ENCODE results near the gene ACAP3.

DNA sequence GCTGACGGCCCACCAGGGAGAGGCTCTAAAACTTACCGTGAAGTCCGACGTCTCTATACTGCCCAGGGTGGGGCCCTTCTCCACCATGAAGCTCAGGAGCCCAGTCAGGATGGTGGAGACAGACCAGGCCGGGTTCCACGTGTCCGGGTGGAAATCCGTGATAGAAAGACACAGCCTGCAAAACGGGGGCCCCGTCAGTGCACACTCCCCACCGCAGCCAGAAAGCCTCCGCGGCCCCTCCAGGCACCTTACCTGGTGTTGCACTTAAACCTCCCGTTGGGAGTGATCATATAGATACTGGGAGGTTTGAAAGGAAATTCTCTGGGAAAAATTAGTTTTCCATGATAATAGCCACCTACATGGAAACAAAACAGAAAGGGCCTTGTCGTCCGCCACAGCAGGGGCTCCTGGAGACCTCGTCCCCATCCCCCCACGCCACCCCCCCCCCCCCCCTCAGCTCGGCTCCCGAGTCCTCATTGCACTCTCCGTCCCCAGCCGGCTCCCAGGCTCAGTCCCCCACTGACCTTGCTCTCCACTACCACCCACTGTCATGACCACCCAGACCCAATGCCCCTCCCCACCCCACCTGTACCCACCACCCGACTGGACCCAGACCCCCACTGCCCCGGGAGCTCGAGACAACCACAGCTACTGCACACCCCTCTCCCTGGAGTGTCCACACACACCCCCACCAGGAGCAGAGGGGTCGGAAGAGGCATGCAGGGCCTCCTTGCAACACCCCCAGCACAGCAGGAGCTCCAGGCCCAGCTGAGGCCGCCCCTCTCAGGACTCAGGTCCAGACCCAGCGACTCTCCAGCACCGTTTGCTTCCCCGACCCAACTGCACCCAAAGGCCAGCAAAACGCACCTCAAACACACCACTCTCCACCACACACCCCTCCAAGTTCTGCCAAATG lies 50.5 kb downstream of the ACAP3 start:
- TF ChIP-seq, protein P1, sequence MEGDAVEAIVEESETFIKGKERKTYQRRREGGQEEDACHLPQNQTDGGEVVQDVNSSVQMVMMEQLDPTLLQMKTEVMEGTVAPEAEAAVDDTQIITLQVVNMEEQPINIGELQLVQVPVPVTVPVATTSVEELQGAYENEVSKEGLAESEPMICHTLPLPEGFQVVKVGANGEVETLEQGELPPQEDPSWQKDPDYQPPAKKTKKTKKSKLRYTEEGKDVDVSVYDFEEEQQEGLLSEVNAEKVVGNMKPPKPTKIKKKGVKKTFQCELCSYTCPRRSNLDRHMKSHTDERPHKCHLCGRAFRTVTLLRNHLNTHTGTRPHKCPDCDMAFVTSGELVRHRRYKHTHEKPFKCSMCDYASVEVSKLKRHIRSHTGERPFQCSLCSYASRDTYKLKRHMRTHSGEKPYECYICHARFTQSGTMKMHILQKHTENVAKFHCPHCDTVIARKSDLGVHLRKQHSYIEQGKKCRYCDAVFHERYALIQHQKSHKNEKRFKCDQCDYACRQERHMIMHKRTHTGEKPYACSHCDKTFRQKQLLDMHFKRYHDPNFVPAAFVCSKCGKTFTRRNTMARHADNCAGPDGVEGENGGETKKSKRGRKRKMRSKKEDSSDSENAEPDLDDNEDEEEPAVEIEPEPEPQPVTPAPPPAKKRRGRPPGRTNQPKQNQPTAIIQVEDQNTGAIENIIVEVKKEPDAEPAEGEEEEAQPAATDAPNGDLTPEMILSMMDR (IDR thresholded peaks at IDR 0.05), result no peak
- TF ChIP-seq POLR2A (IDR thresholded peaks at IDR 0.05), result no peak

Measured in breast epithelium (tissue), 3 donors.